Body of pancreas (tissue), 4 donors: ENCODE data around the gene TSFM. TPM values are rescaled to one million over a fixed set of nuclear protein-coding genes. Genes with fewer than 3 reads are reported as not detected.

Experiments used
- ATAC-seq: fragments of 150-250 bp; one replicate; pipeline ENCODE4 v1.9.1; 2016
- DNase-seq, 4 donors: peaks; one replicate each; pipeline ENCODE4 v3.0.0-alpha.2; 2019
- H3K27ac ChIP-seq, 4 donors: fragments of 200-600 bp; sonication (generic); 1 replicate in 3 of 4; 2 replicates in 1 of 4; pipeline versions ENCODE4 v1.5.1 to v1.6.1; 2016 to 2019; ENCODE audit warnings: mild to moderate bottlenecking in 1 of 4, mixed read lengths in 1 of 4, moderate library complexity in 1 of 4
- H3K27me3 ChIP-seq, 2 donors: fragments of 200-600 bp; sonication (generic); one replicate each; pipeline ENCODE4 v1.6.0; 2016; ENCODE audit warnings: mild to moderate bottlenecking in 1 of 2
- H3K36me3 ChIP-seq, 2 donors: fragments of 200-600 bp; sonication (generic); replicated peaks in 1 of 2; 2 replicates each; pipeline ENCODE4 v1.5.1; 2016; ENCODE audit warnings: low read depth in 2 of 2; ENCODE audit not compliant: insufficient read depth in 1 of 2
- H3K4me1 ChIP-seq: fragments of 200-600 bp; sonication (generic); one replicate; pipeline ENCODE4 v1.6.0; 2016
- H3K4me3 ChIP-seq, 2 donors: fragments of 200-600 bp; sonication (generic); 1 replicate in 1 of 2; 2 replicates in 1 of 2; pipeline ENCODE4 v1.5.1; 2016 to 2019
- H3K9me3 ChIP-seq, 3 donors: fragments of 200-600 bp; sonication (generic); 1 replicate in 2 of 3; 2 replicates in 1 of 3; pipeline ENCODE4 v1.5.1; 2016
- POLR2A ChIP-seq, 3 donors: fragments of 450-650 bp; IDR thresholded peaks; one replicate each; pipeline ENCODE4 v1.6.1; 2016; ENCODE audit warnings: antibody characterized with exemption in 3 of 3, mild to moderate bottlenecking in 2 of 3
- WGBS, 2 donors: methylation state at CpG; one replicate each; pipeline ENCODE4 v1.1.5; 2017; 5-methylcytosine and 5-hydroxymethylcytosine counted together
- intact Hi-C: fragments of 100-400 bp; cut with DNase I; formaldehyde crosslinking; loops from one replicate; pipeline ENCODE4 v1.15.1; 2023
- total RNA-seq, 2 donors: library from RNA; depleted of rRNA; stranded (reverse); fragments of >200 nt; gene quantifications; one replicate each; pipeline ENCODE4 v1.1.0, GENCODE V29; 2016
- TF ChIP-seq, protein P1 (sequence below), 7 experiments: fragments of 450-650 bp in 4 of 7; fragments of 200-600 bp in 3 of 7; sonication (generic) in 3 of 7; IDR thresholded peaks; one replicate each; pipeline ENCODE4 v1.5.1; 2016 to 2019; ENCODE audit warnings: antibody characterized with exemption in 7 of 7

Gene TSFM
- 10 to 100 TPM in 1 of 2 donors, 1 to 10 TPM in 1; 9.2 to 18.4 TPM for total RNA-seq

DNA sequence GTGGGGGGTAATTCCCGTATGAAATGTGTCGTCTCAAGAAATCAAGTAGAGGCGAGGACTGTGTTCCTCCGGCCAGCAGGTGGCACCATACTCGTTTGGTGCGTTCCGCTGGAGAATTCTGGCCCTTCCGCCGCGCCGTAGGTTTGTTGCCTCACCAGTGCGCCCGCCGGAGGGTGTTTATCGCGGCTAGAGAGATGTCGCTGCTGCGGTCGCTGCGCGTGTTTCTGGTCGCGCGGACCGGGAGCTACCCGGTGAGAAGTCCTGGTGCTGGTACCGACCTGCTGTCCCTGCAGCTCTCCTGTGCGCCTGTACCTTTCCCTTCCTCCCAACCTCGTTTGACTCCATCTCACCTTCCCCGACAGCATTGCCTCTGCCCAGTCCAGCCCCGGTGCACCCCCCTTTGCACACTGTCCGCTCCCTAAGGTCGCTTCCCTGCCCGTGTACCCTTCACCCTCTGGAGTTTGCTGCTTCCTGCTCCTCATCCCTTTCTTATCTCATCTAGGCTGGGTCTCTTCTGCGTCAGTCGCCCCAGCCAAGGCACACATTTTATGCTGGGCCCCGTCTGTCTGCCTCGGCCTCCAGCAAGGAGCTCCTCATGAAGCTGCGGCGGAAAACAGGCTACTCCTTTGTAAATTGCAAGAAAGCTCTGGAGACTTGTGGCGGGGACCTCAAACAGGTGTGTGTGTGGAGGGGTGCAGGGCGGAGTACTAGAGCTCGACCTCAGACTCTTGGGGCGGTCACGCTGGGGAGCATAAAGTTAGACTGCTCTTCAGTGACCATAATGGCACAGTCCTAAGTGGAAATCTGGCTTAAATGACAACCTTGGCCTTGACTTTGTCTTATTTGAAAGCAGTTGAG lies at the start of gene TSFM:
Gene TSFM (plus strand): TSS at position 180 of the 858 bp plus-strand sequence. CDS start 15 bp downstream, at position 195.
- Histone ChIP-seq H3K27ac (peak within 1 kb of the TSS; percentile 55 to 76 (median 72)), H3K9me3 (no peaks in the 10 kb centered on the region), H3K36me3 (peaks cover 0 to 14% of the 10 kb centered on the region in 2 donors), H3K4me1 (peaks cover 28% of the 10 kb centered on the region), H3K4me3 (peak within 1 kb of the TSS; percentile 64 to 98), H3K27me3 (no peaks in the 10 kb centered on the region)
- intact Hi-C loops = no loop called here
- ATAC-seq (peak; percentile 98), DNase-seq (peak; percentile 95 to 97 (median 96))
- 0% methylated on average over 37 to 45 of the region's 45 CpGs for WGBS, 2 donors
- peak; percentile 37 to 84 (median 82) for TF ChIP-seq POLR2A (IDR thresholded peaks at IDR 0.05)
- TF ChIP-seq, protein P1, sequence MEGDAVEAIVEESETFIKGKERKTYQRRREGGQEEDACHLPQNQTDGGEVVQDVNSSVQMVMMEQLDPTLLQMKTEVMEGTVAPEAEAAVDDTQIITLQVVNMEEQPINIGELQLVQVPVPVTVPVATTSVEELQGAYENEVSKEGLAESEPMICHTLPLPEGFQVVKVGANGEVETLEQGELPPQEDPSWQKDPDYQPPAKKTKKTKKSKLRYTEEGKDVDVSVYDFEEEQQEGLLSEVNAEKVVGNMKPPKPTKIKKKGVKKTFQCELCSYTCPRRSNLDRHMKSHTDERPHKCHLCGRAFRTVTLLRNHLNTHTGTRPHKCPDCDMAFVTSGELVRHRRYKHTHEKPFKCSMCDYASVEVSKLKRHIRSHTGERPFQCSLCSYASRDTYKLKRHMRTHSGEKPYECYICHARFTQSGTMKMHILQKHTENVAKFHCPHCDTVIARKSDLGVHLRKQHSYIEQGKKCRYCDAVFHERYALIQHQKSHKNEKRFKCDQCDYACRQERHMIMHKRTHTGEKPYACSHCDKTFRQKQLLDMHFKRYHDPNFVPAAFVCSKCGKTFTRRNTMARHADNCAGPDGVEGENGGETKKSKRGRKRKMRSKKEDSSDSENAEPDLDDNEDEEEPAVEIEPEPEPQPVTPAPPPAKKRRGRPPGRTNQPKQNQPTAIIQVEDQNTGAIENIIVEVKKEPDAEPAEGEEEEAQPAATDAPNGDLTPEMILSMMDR (IDR thresholded peaks at IDR 0.05) = peak; percentile 86 to 98 (median 97)

DNA sequence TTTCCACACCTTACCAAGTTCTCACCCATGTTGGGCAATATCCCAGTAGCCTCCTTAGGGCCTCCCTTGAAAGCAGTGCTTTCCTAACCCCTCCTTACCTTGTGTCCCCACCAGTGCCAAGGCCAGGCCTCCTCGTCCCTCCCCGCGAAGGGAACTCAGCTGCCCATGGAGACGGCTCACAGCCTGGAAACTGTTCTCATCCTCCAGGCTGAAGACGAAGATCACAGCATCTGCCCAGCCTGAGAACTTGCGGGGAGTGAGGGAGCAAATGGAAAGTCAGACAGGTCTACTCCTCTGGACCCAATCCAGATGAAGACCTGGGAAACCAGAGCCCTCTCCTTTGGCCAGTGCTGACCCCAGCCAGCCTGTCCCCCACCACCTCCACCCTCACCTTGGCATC lies 48.7 kb upstream of the TSFM start:
- WGBS, 2 donors = 70 to 76% methylated on average over 4 to 6 of the region's 6 CpGs
- TF ChIP-seq POLR2A (IDR thresholded peaks at IDR 0.05) = no peak
- TF ChIP-seq, protein P1 (IDR thresholded peaks at IDR 0.05) = no peak
- peaks cover 31% of the 10 kb centered on the region for H3K4me1 ChIP-seq
- no peaks in the 10 kb centered on the region for H3K36me3 ChIP-seq
- no peak overlapping the region for H3K4me3 ChIP-seq
- H3K9me3 ChIP-seq = no peaks in the 10 kb centered on the region
- no peak for DNase-seq
- no peak overlapping the region for H3K27ac ChIP-seq
- ATAC-seq = no peak
- intact Hi-C loops = no loop called here
- peaks cover 11 to 40% of the 10 kb centered on the region in 2 donors for H3K27me3 ChIP-seq

DNA sequence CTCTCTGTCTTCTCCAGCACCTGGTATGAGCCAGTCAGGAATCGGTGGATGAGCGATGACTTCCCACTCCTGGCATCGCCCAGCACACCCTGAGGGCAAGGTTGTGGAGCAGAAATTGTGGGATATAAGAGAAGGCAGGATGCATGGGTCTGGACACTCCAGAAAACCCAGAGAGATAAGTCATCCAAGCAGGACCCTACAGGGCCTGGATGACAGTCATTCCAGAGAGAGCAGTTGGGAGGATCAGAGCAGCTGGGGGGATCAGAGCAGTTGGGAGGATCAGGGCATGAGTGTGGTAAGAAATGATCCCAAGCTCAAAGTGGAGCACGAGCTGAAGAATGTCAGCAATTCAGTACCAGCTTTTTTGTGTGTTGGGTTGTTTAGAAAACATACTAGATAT lies 48.0 kb upstream of the TSFM start:
- Histone ChIP-seq H3K4me3 (no peak overlapping the region), H3K27ac (no peak overlapping the region), H3K36me3 (no peaks in the 10 kb centered on the region), H3K9me3 (no peaks in the 10 kb centered on the region), H3K27me3 (peaks cover 11 to 43% of the 10 kb centered on the region in 2 donors), H3K4me1 (peaks cover 31% of the 10 kb centered on the region)
- DNase-seq (no peak), ATAC-seq (no peak)
- intact Hi-C loops = no loop called here
- TF ChIP-seq POLR2A (IDR thresholded peaks at IDR 0.05) = no peak
- TF ChIP-seq, protein P1 (IDR thresholded peaks at IDR 0.05) = no peak
- WGBS, 2 donors = 74 to 76% methylated on average over 4 of the region's 4 CpGs

GRCh38 chr12:57735198-57735855 lies 47.3 kb upstream of the TSFM start:
- TF ChIP-seq, protein P1 (IDR thresholded peaks at IDR 0.05) = no peak
- TF ChIP-seq POLR2A (IDR thresholded peaks at IDR 0.05) = no peak
- Histone ChIP-seq H3K4me3 (no peak overlapping the region), H3K9me3 (no peaks in the 10 kb centered on the region), H3K36me3 (no peaks in the 10 kb centered on the region), H3K4me1 (peaks cover 31% of the 10 kb centered on the region), H3K27ac (no peak overlapping the region), H3K27me3 (peaks cover 11 to 48% of the 10 kb centered on the region in 2 donors)
- intact Hi-C loops = no loop called here
- DNase-seq = no peak
- ATAC-seq = no peak
- 1 to 19% methylated on average over 7 to 8 of the region's 8 CpGs for WGBS, 2 donors
